Measurements from ENCODE around the gene ELOVL6. TPM values are rescaled to one million over a fixed set of nuclear protein-coding genes. Genes with fewer than 3 reads are reported as not detected.

ELOVL6 gene
- 0.87 and 1.8 TPM in 2 replicates for total RNA-seq

DNA sequence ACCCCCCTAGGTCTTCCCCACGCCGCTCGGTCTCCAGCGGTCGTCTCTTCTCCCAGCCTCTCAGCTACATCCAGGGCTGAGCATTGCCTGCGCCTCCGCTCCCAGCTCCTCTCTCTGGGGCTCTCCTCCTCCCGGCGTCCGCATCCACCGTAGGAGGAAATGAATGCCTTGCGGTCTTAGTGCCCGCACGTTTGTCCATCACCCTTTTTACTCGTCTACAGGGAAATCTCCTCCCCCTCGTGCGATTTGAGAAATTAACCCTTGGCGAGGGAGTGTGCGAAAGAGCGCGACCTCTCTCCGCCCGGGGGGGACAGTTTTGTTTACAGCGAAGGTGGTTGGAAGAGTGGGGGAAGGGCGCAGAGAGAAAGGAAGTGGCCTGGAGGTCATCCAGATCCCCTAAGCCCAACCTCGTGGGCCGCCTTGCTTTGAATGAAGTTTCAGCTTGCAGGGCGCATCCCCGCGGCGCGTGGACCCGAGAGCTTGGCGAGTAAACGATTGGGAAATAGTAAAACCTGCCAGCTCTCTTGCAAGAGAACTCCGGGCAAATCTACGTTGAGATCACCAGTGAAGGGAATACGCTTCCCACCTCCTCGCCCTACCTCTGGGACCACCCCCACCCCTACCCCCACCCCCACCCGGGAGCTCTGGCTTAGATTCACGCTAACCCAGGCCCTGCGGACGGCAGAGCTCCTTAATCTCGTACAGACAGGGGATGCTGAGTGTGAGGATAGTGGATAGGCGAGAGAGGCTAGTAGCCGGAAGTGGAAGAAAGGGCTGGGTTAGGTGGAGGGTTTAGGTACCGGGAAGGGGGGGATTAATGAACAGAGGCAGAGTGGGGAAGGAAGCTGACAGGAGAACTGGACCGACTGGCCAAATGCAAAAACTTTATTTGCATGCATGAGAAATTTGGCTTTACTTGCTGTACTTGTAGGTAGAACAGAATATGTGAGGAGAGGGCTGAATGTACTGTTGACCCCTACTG, at the start of gene ELOVL6:
ELOVL6 (minus strand) TSS at position 181 of the 982 bp plus-strand sequence. CDS start 280 bp downstream, outside the sequence.

Measured in dermis lymphatic vessel endothelial cell (primary cell).